B cell (primary cell): Measurements from ENCODE around the gene UMAD1. TPM values are rescaled to one million over a fixed set of nuclear protein-coding genes. Genes with fewer than 3 reads are reported as not detected.

Experiments used
- ATAC-seq: fragments of 200-7000 bp; cut with Tn5 transposase; one replicate; pipeline ENCODE4 v1.10.0; 2021; ENCODE audit warnings: low read depth, mild to moderate bottlenecking, moderate number of reproducible peaks, moderate library complexity
- CTCF ChIA-PET: fragments of 350-600 bp; sonication (Branson Sonifier 250); formaldehyde crosslinking; loops from one replicate; lab custom pipeline; 2021; ENCODE audit warnings: antibody characterized with exemption, inconsistent platforms; lab: Charles Lee
- POLR2A ChIA-PET: fragments of 350-600 bp; sonication (Branson Sonifier 250); formaldehyde crosslinking; loops from one replicate; lab custom pipeline; 2021; ENCODE audit warnings: antibody characterized with exemption; lab: Charles Lee
- DNase-seq: peaks from one replicate; pipeline ENCODE4 v3.0.0; 2013
- H2AFZ ChIP-seq: 2 replicates; pipeline ENCODE4 v1.6.1; 2012; ENCODE audit warnings: mild to moderate bottlenecking, low read depth, low read length; ENCODE audit not compliant: insufficient read depth, poor library complexity, severe bottlenecking
- H3K27ac ChIP-seq, 2 donors: 1 replicate in 1 of 2; 2 replicates in 1 of 2; pipeline ENCODE4 v1.5.1; 2012 to 2013; ENCODE audit warnings: low read length in 2 of 2, mild to moderate bottlenecking in 2 of 2, moderate library complexity in 1 of 2
- H3K27me3 ChIP-seq, 4 experiments: fragments of 200-600 bp in 1 of 4; sonication (generic) in 1 of 4; replicated peaks in 1 of 4; 1 replicate in 2 of 4; 2 replicates in 2 of 4; pipeline versions ENCODE4 v1.6.1 to v1.7.0; 2013 to 2016; ENCODE audit warnings: low read length in 3 of 4, mild to moderate bottlenecking in 2 of 4, mixed read lengths in 1 of 4, moderate library complexity in 1 of 4; ENCODE audit not compliant: insufficient read depth in 4 of 4, control insufficient read depth in 3 of 4; ENCODE audit errors: control extremely low read depth in 1 of 4
- H3K36me3 ChIP-seq, 2 experiments: replicated peaks in 1 of 2; 1 replicate in 1 of 2; 2 replicates in 1 of 2; pipeline versions ENCODE4 v1.6.1 to v1.7.1; 2013; ENCODE audit warnings: low read length in 1 of 2; ENCODE audit not compliant: insufficient read depth in 2 of 2, control insufficient read depth in 1 of 2; ENCODE audit errors: control extremely low read depth in 1 of 2, extremely low read depth in 1 of 2
- H3K4me1 ChIP-seq, 2 donors: fragments of 200-600 bp in 1 of 2; sonication (generic) in 1 of 2; 1 replicate in 1 of 2; 2 replicates in 1 of 2; pipeline versions ENCODE4 v1.5.1 to v1.6.1; 2013 to 2017; ENCODE audit warnings: low read length in 2 of 2; ENCODE audit not compliant: control insufficient read depth in 2 of 2, insufficient read depth in 2 of 2
- H3K4me2 ChIP-seq: replicated peaks from 2 replicates; pipeline ENCODE3; 2012; ENCODE audit warnings: mild to moderate bottlenecking, low read depth, low read length; ENCODE audit not compliant: poor library complexity, severe bottlenecking
- H3K4me3 ChIP-seq, 5 experiments: fragments of 200-600 bp in 1 of 5; sonication (generic) in 1 of 5; 1 replicate in 3 of 5; 2 replicates in 2 of 5; pipeline versions ENCODE4 v1.5.1 to v1.7.0; 2011 to 2016; ENCODE audit warnings: low read length in 4 of 5, mild to moderate bottlenecking in 4 of 5, low read depth in 2 of 5, control low read depth in 1 of 5, moderate library complexity in 1 of 5; ENCODE audit not compliant: insufficient read depth in 1 of 5; ENCODE audit errors: control extremely low read depth in 1 of 5, extremely low read depth in 1 of 5
- H3K79me2 ChIP-seq: fragments of 200-600 bp; sonication (generic); one replicate; pipeline ENCODE4 v1.6.0; 2016; ENCODE audit warnings: low read length; ENCODE audit not compliant: control insufficient read depth, insufficient read depth
- H3K9ac ChIP-seq: fragments of 200-600 bp; sonication (generic); 2 replicates; pipeline ENCODE4 v1.6.1; 2017; ENCODE audit warnings: mild to moderate bottlenecking, low read length, moderate library complexity
- H3K9me3 ChIP-seq, 3 donors: one replicate each; pipeline versions ENCODE4 v1.6.1 to v1.7.1; 2013; ENCODE audit warnings: low read length in 2 of 3; ENCODE audit not compliant: control insufficient read depth in 2 of 3, insufficient read depth in 1 of 3; ENCODE audit errors: control extremely low read depth in 1 of 3
- H4K20me1 ChIP-seq: 2 replicates; pipeline ENCODE4 v1.6.0; 2012; ENCODE audit warnings: mild to moderate bottlenecking, low read length; ENCODE audit not compliant: insufficient read depth, control insufficient read depth, poor library complexity, severe bottlenecking
- H3K27ac Mint-ChIP-seq: one replicate; pipeline ENCODE4 v1.8.0; 2021; ENCODE audit warnings: mixed read lengths
- H3K27me3 Mint-ChIP-seq: one replicate; pipeline ENCODE4 v1.8.0; 2021; ENCODE audit warnings: mixed read lengths
- H3K4me1 Mint-ChIP-seq: one replicate; pipeline ENCODE4 v1.8.0; 2021; ENCODE audit warnings: mixed read lengths
- H3K4me3 Mint-ChIP-seq: one replicate; pipeline ENCODE4 v1.8.0; 2021; ENCODE audit warnings: mixed read lengths
- H3K9me3 Mint-ChIP-seq: one replicate; pipeline ENCODE4 v1.8.0; 2022; ENCODE audit warnings: mixed read lengths; ENCODE audit not compliant: insufficient read depth
- CTCF ChIP-seq: fragments of 200-600 bp; IDR thresholded peaks from one replicate; pipeline ENCODE4 v1.8.0; 2022; ENCODE audit warnings: antibody characterized with exemption, mild to moderate bottlenecking
- EZH2 ChIP-seq: IDR thresholded peaks from 2 replicates; pipeline ENCODE4 v1.6.1; 2012; ENCODE audit warnings: borderline replicate concordance, low read depth, mild to moderate bottlenecking, moderate library complexity, low read length; ENCODE audit not compliant: insufficient read depth, poor library complexity, severe bottlenecking
- WGBS: methylation state at CpG from one replicate; pipeline ENCODE4 v1.1.5; 2013; ENCODE audit warnings: missing lambda C conversion rate; ENCODE audit not compliant: insufficient coverage; 5-methylcytosine and 5-hydroxymethylcytosine counted together
- intact Hi-C: fragments of 100-400 bp; cut with micrococcal nuclease; formaldehyde crosslinking; loops from one replicate; pipeline ENCODE4 v1.10.0; 2022
- polyA plus RNA-seq: library from polyadenylated mRNA; depleted of rRNA; stranded (reverse); fragments of >200 nt; gene quantifications from 2 replicates; pipeline ENCODE4 v1.2.3, GENCODE V29; 2012
- total RNA-seq, 2 donors: library from RNA; stranded (reverse); fragments of 120-200 nt in 1 of 2; gene quantifications; 1 replicate in 1 of 2; 2 replicates in 1 of 2; pipeline versions ENCODE4 v1.2.3 to v1.2.4, GENCODE V29; 2013 to 2022

UMAD1 gene
- total and polyA plus RNA-seq, 2 donors (not counting 1 experiment from before 2014, with no cell fraction given) = 11.6 to 25.9 TPM

GRCh38 chr7:7790041-7790741 lies 149.6 kb downstream of the UMAD1 start:
- peaks cover 5% of the 10 kb centered on the region for H3K79me2 ChIP-seq
- DNase-seq (no peak), ATAC-seq (no peak)
- H3K4me1 Mint-ChIP-seq = peaks cover 18% of the 10 kb centered on the region
- H3K4me2 ChIP-seq = no peak overlapping the region
- CTCF ChIA-PET = no interaction called here
- H3K4me3 Mint-ChIP-seq = no peak overlapping the region
- H3K27me3 ChIP-seq = no peaks in the 10 kb centered on the region
- H3K9me3 Mint-ChIP-seq = no peaks in the 10 kb centered on the region
- POLR2A ChIA-PET = no interaction called here
- H3K27me3 Mint-ChIP-seq = no peaks in the 10 kb centered on the region
- no peaks in the 10 kb centered on the region for H4K20me1 ChIP-seq
- H3K27ac Mint-ChIP-seq = peak overlapping the region; percentile 18
- TF ChIP-seq EZH2 (no peak), CTCF (no peak)
- no peaks in the 10 kb centered on the region for H3K9me3 ChIP-seq
- peak overlapping the region in 1 of 2 donors; percentile 2 for H3K27ac ChIP-seq
- no peak overlapping the region for H2AFZ ChIP-seq
- H3K9ac ChIP-seq = no peak overlapping the region
- H3K4me1 ChIP-seq = peaks cover 0 to 8% of the 10 kb centered on the region in 2 donors
- WGBS = 100% methylated on average over 3 of the region's 6 CpGs
- H3K4me3 ChIP-seq = no peak overlapping the region
- intact Hi-C loops = no loop called here
- H3K36me3 ChIP-seq = peaks cover 0 to 8% of the 10 kb centered on the region in 2 experiments

- H3K4me2 ChIP-seq = no peak overlapping the region
- H3K4me1 ChIP-seq = peaks cover 0 to 3% of the 10 kb centered on the region in 2 donors
- ATAC-seq = no peak
- no peak for DNase-seq
- no peaks in the 10 kb centered on the region for H4K20me1 ChIP-seq
- peaks cover 0 to 8% of the 10 kb centered on the region in 2 experiments for H3K36me3 ChIP-seq
- TF ChIP-seq CTCF = no peak
- TF ChIP-seq EZH2 = no peak
- CTCF ChIA-PET = interaction anchor here (0.6 kb wide), 1 partner anchor 139 kb away, joined by 3 read pairs; no protein-coding TSS in a partner anchor
- no peak overlapping the region for H3K4me3 ChIP-seq
- Mint-ChIP-seq H3K4me1 (peaks cover 13% of the 10 kb centered on the region), H3K27me3 (no peaks in the 10 kb centered on the region), H3K9me3 (no peaks in the 10 kb centered on the region), H3K4me3 (no peak overlapping the region), H3K27ac (no peak overlapping the region)
- H3K9me3 ChIP-seq = no peaks in the 10 kb centered on the region
- intact Hi-C loops = no loop called here
- WGBS = no CpG with 5 or more reads among the region's 5 CpGs
- no peak overlapping the region for H3K9ac ChIP-seq
- H2AFZ ChIP-seq = no peak overlapping the region
- POLR2A ChIA-PET = no interaction called here
- no peak overlapping the region for H3K27ac ChIP-seq
- H3K79me2 ChIP-seq = peaks cover under 1% of the 10 kb centered on the region
- H3K27me3 ChIP-seq = no peaks in the 10 kb centered on the region
These were observed 151.0 kb downstream of the UMAD1 start for GRCh38 chr7:7791523-7791922.
